ENCODE measurements around the gene KLHL7.

The KLHL7 gene

DNA sequence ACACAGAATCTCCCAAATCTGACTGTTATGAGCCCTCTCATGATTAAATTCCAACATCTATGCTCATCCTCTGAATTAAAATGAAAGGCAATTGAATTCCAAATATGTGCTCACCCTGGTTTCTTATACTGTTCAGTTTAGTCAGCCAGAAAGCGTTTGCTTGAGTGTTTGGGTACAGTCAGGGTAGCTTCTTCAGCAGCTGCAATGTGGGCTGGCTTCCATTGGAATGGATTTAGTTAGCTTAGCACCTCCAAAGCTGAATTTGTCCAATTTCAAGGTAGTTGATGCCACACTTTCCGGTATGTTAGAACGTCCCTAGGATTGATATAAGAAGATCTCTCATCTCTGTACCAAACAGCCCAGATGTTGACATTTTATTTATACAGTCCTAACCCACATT, 9.3 kb downstream of the KLHL7 start:
- TF ChIP-seq, protein P1, sequence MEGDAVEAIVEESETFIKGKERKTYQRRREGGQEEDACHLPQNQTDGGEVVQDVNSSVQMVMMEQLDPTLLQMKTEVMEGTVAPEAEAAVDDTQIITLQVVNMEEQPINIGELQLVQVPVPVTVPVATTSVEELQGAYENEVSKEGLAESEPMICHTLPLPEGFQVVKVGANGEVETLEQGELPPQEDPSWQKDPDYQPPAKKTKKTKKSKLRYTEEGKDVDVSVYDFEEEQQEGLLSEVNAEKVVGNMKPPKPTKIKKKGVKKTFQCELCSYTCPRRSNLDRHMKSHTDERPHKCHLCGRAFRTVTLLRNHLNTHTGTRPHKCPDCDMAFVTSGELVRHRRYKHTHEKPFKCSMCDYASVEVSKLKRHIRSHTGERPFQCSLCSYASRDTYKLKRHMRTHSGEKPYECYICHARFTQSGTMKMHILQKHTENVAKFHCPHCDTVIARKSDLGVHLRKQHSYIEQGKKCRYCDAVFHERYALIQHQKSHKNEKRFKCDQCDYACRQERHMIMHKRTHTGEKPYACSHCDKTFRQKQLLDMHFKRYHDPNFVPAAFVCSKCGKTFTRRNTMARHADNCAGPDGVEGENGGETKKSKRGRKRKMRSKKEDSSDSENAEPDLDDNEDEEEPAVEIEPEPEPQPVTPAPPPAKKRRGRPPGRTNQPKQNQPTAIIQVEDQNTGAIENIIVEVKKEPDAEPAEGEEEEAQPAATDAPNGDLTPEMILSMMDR (IDR thresholded peaks at IDR 0.05; ENCODE audit: insufficient read depth, low read length, missing control alignments), result no peak
- ChIA-PET CTCF (interaction anchor here (0.5 to 1.6 kb wide), 4 partner anchors 8 to 554 kb away, joined by 3 to 7 read pairs (median 4); no protein-coding TSS in a partner anchor), POLR2A (interaction anchor here (1.9 kb wide), 1 partner anchor 9 kb away, joined by 9 read pairs; the partner anchor contains the start of gene KLHL7)
- H3K4me3 ChIP-seq (ENCODE audit: low read depth, low read length), result no peak overlapping the region
- DNase-seq (ENCODE audit: low read depth, low spot score), result no peak

GRCh38 chr7:23115991-23116390, 10.4 kb downstream of the KLHL7 start:
- DNase-seq (ENCODE audit: low read depth, low spot score), result no peak
- H3K4me3 ChIP-seq (ENCODE audit: low read depth, low read length), result no peak overlapping the region
- CTCF ChIA-PET, result interaction anchor here (1.0 to 1.6 kb wide), 2 partner anchors 9 to 557 kb away, joined by 3 to 7 read pairs; no protein-coding TSS in a partner anchor
- TF ChIP-seq, protein P1 (IDR thresholded peaks at IDR 0.05; ENCODE audit: insufficient read depth, low read length, missing control alignments), result no peak
- POLR2A ChIA-PET, result no interaction called here

GRCh38 chr7:23117841-23118240, 12.3 kb downstream of the KLHL7 start:
- H3K4me3 ChIP-seq (ENCODE audit: low read depth, low read length), result no peak overlapping the region
- ChIA-PET POLR2A (no interaction called here), CTCF (interaction anchor here (1.0 kb wide), 1 partner anchor 145 kb away, joined by 3 read pairs; no protein-coding TSS in a partner anchor)
- no peak for DNase-seq (ENCODE audit: low read depth, low spot score)
- TF ChIP-seq, protein P1 (IDR thresholded peaks at IDR 0.05; ENCODE audit: insufficient read depth, low read length, missing control alignments), result no peak

- ChIA-PET CTCF (interaction anchor here (2.2 kb wide), 1 partner anchor 14 kb away, joined by 5 read pairs; the partner anchor contains the start of gene KLHL7), POLR2A (no interaction called here)
- no peak overlapping the region for H3K4me3 ChIP-seq (ENCODE audit: low read depth, low read length)
- TF ChIP-seq, protein P1 (IDR thresholded peaks at IDR 0.05; ENCODE audit: insufficient read depth, low read length, missing control alignments), result no peak
- no peak for DNase-seq (ENCODE audit: low read depth, low spot score)
Observed at GRCh38 chr7:23120106-23120505, 14.5 kb downstream of the KLHL7 start.

- ChIA-PET POLR2A (no interaction called here), CTCF (interaction anchor here (0.7 to 2.2 kb wide), 2 partner anchors 15 to 35 kb away, joined by 3 to 5 read pairs; partner anchors contain the start of gene KLHL7)
- no peak for DNase-seq (ENCODE audit: low read depth, low spot score)
- TF ChIP-seq, protein P1 (IDR thresholded peaks at IDR 0.05; ENCODE audit: insufficient read depth, low read length, missing control alignments), result no peak
- no peak overlapping the region for H3K4me3 ChIP-seq (ENCODE audit: low read depth, low read length)
Observed at GRCh38 chr7:23121165-23121564, 15.6 kb downstream of the KLHL7 start.

DNA sequence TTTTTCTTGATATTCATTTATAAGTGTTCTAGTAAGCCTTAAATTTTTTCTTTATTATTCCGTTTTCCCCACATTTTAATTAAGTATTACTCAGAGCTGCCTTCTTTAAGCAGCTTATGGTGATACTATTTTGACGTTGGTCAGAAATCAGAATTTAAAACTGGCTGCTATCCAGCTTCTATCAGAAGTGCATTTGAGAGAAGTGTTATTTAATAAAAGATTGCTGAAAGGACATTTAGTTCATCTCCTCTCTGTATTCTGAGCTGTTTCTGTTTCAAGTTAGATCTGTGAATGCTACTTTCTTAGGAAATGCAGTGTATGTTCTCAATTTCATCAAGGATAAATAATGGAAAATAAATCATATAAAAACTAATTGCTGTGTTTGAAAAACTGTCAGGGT, 17.4 kb downstream of the KLHL7 start:
- no peak overlapping the region for H3K4me3 ChIP-seq (ENCODE audit: low read depth, low read length)
- TF ChIP-seq, protein P1 (IDR thresholded peaks at IDR 0.05; ENCODE audit: insufficient read depth, low read length, missing control alignments), result no peak
- ChIA-PET CTCF (no interaction called here), POLR2A (interaction anchor here (0.9 kb wide), 1 partner anchor 9 kb away, joined by 3 read pairs; no protein-coding TSS in a partner anchor)
- DNase-seq (ENCODE audit: low read depth, low spot score), result no peak
